Endodermal cell (in vitro differentiated cells): ENCODE results near the gene GOLGA6A. TPM values are rescaled to one million over a fixed set of nuclear protein-coding genes. Genes with fewer than 3 reads are reported as not detected.

ENCODE experiments used
- DNase-seq: peaks from one replicate; pipeline ENCODE4 v3.0.0-alpha.2; 2017
- H3K27ac ChIP-seq: 2 replicates; pipeline ENCODE4 v1.5.1; 2013; ENCODE audit warnings: mild to moderate bottlenecking, low read depth, low read length, moderate library complexity
- H3K27me3 ChIP-seq: 2 replicates; pipeline ENCODE4 v1.6.1; 2013; ENCODE audit warnings: mild to moderate bottlenecking, low read length, moderate library complexity; ENCODE audit not compliant: insufficient read depth, control insufficient read depth, poor library complexity, severe bottlenecking
- H3K36me3 ChIP-seq: 2 replicates; pipeline ENCODE4 v1.7.0; 2013; ENCODE audit warnings: mild to moderate bottlenecking, low read length, moderate library complexity; ENCODE audit not compliant: control insufficient read depth, insufficient read depth
- H3K4me1 ChIP-seq: one replicate; pipeline ENCODE4 v1.7.0; 2013; ENCODE audit warnings: low read length; ENCODE audit not compliant: control insufficient read depth, insufficient read depth
- H3K4me3 ChIP-seq: 2 replicates; pipeline ENCODE4 v1.5.1; 2013; ENCODE audit warnings: mild to moderate bottlenecking, low read length, moderate library complexity
- H3K9ac ChIP-seq: 2 replicates; pipeline ENCODE4 v1.6.1; 2013; ENCODE audit warnings: mild to moderate bottlenecking, low read length, moderate library complexity; ENCODE audit not compliant: poor library complexity, severe bottlenecking; ENCODE audit errors: extremely low read depth
- H3K9me3 ChIP-seq: 2 replicates; pipeline ENCODE4 v1.6.1; 2013; ENCODE audit warnings: mild to moderate bottlenecking, low read length, moderate library complexity; ENCODE audit not compliant: control insufficient read depth
- H3K27ac Mint-ChIP-seq: 2 replicates; pipeline ENCODE4 v1.8.0; 2020; ENCODE audit warnings: mixed read lengths
- H3K27me3 Mint-ChIP-seq: 2 replicates; pipeline ENCODE4 v1.8.0; 2021; ENCODE audit warnings: mild to moderate bottlenecking, mixed read lengths; ENCODE audit not compliant: insufficient read depth
- H3K36me3 Mint-ChIP-seq: 2 replicates; pipeline ENCODE4 v1.8.0; 2020; ENCODE audit warnings: low read depth, mixed read lengths
- H3K4me1 Mint-ChIP-seq: 2 replicates; pipeline ENCODE4 v1.8.0; 2020; ENCODE audit warnings: mixed read lengths
- H3K4me3 Mint-ChIP-seq: 2 replicates; pipeline ENCODE4 v1.8.0; 2020; ENCODE audit warnings: mild to moderate bottlenecking, moderate library complexity, mixed read lengths
- H3K9me3 Mint-ChIP-seq: 2 replicates; pipeline ENCODE4 v1.8.0; 2020; ENCODE audit warnings: mild to moderate bottlenecking, mixed read lengths
- CTCF ChIP-seq: fragments of 200-600 bp; sonication (generic); conservative IDR thresholded peaks from 2 replicates; pipeline ENCODE4 v1.5.0; 2021; ENCODE audit warnings: antibody characterized with exemption, mild to moderate bottlenecking
- WGBS, 2 experiments: methylation state at CpG; one replicate each; pipeline versions ENCODE4 v1.1.5 to v1.1.7; 2013; ENCODE audit warnings: missing lambda C conversion rate in 2 of 2, mixed read lengths in 1 of 2; ENCODE audit not compliant: insufficient coverage in 1 of 2, insufficient read length in 1 of 2; 5-methylcytosine and 5-hydroxymethylcytosine counted together
- total RNA-seq, 2 donors: library from RNA; stranded (reverse); fragmentation: NEBNext Ultra II Directional in 1 of 2; extraction: Animal tissue kit (Norgen Biotek cat#: 25700) in 1 of 2; gene quantifications; 2 replicates in 1 of 2; 3 replicates in 1 of 2; pipeline ENCODE4 v1.2.1, GENCODE V29; 2021

The GOLGA6A gene
- total RNA-seq, 2 donors from 2014 or later: 0.75 to 0.86 TPM

GRCh38 chr15:74038707-74039655 is 43.4 kb downstream of the GOLGA6A start:
- TF ChIP-seq CTCF: no peak
- H3K4me3 ChIP-seq: no peak overlapping the region
- H3K9ac ChIP-seq: no peak overlapping the region
- no peaks in the 10 kb centered on the region for H3K27me3 ChIP-seq
- H3K27me3 Mint-ChIP-seq: peaks cover 3% of the 10 kb centered on the region
- peaks cover 10% of the 10 kb centered on the region for H3K36me3 Mint-ChIP-seq
- H3K36me3 ChIP-seq: peaks cover 2% of the 10 kb centered on the region
- no peaks in the 10 kb centered on the region for H3K9me3 Mint-ChIP-seq
- H3K4me1 Mint-ChIP-seq: peaks cover 6% of the 10 kb centered on the region
- no peak overlapping the region for H3K27ac ChIP-seq
- peak; percentile 31 for DNase-seq
- no peaks in the 10 kb centered on the region for H3K4me1 ChIP-seq
- no peaks in the 10 kb centered on the region for H3K9me3 ChIP-seq
- H3K27ac Mint-ChIP-seq: peak overlapping the region; percentile 13
- 88 to 92% methylated on average over 8 to 9 of the region's 9 CpGs for WGBS, 2 experiments
- H3K4me3 Mint-ChIP-seq: no peak overlapping the region

GRCh38 chr15:74037171-74038117 is 44.9 kb downstream of the GOLGA6A start:
- WGBS, 2 experiments: 85 to 88% methylated on average over 17 to 21 of the region's 21 CpGs
- no peaks in the 10 kb centered on the region for H3K27me3 ChIP-seq

More at GRCh38 chr15:74037171-74038117, 44.9 kb downstream of the GOLGA6A start:
- H3K9me3 Mint-ChIP-seq: no peaks in the 10 kb centered on the region
- Histone ChIP-seq H3K4me3 (no peak overlapping the region), H3K9me3 (no peaks in the 10 kb centered on the region), H3K27ac (no peak overlapping the region), H3K9ac (no peak overlapping the region), H3K4me1 (no peaks in the 10 kb centered on the region), H3K36me3 (peaks cover 7% of the 10 kb centered on the region)
- no peak overlapping the region for H3K4me3 Mint-ChIP-seq
- H3K36me3 Mint-ChIP-seq: peaks cover 10% of the 10 kb centered on the region
- H3K27ac Mint-ChIP-seq: peak overlapping the region; percentile 27
- H3K27me3 Mint-ChIP-seq: no peaks in the 10 kb centered on the region
- TF ChIP-seq CTCF: no peak
- peak; percentile 44 for DNase-seq
- H3K4me1 Mint-ChIP-seq: peaks cover 6% of the 10 kb centered on the region
